ENCODE results near the gene PAFAH1B1.

PAFAH1B1 gene

GRCh38 chr17:2560658-2561057, 32.8 kb upstream of the PAFAH1B1 start:
- in situ Hi-C loops (cut with MboI; ENCODE audit: low pct_unique_long_range_greater_than_20kb, low sequenced_read_pairs, unreplicated experiment) = no loop called here
- no peak for TF ChIP-seq CTCF (IDR thresholded peaks at IDR 0.05; ENCODE audit: extremely low read depth, insufficient read depth, missing control alignments)
- DNase-seq (ENCODE audit: low spot score) = no peak

- in situ Hi-C loops (cut with MboI; ENCODE audit: low pct_unique_long_range_greater_than_20kb, low sequenced_read_pairs, unreplicated experiment) = no loop called here
- TF ChIP-seq CTCF (IDR thresholded peaks at IDR 0.05; ENCODE audit: extremely low read depth, insufficient read depth, missing control alignments) = no peak
- no peak for DNase-seq (ENCODE audit: low spot score)
Measured at GRCh38 chr17:2562162-2562858, 31.1 kb upstream of the PAFAH1B1 start.

GRCh38 chr17:2563061-2563460, 30.4 kb upstream of the PAFAH1B1 start:
- DNase-seq (ENCODE audit: low spot score) = no peak
- TF ChIP-seq CTCF (IDR thresholded peaks at IDR 0.05; ENCODE audit: extremely low read depth, insufficient read depth, missing control alignments) = no peak
- in situ Hi-C loops (cut with MboI; ENCODE audit: low pct_unique_long_range_greater_than_20kb, low sequenced_read_pairs, unreplicated experiment) = no loop called here

GRCh38 chr17:2563543-2563942, 29.9 kb upstream of the PAFAH1B1 start:
- DNase-seq (ENCODE audit: low spot score) = no peak

GRCh38 chr17:2564877-2565276, 28.6 kb upstream of the PAFAH1B1 start:
- DNase-seq (ENCODE audit: low spot score) = no peak
- no peak for TF ChIP-seq CTCF (IDR thresholded peaks at IDR 0.05; ENCODE audit: extremely low read depth, insufficient read depth, missing control alignments)
- in situ Hi-C loops (cut with MboI; ENCODE audit: low pct_unique_long_range_greater_than_20kb, low sequenced_read_pairs, unreplicated experiment) = no loop called here

More at GRCh38 chr17:2563543-2563942, 29.9 kb upstream of the PAFAH1B1 start:
- no peak for TF ChIP-seq CTCF (IDR thresholded peaks at IDR 0.05; ENCODE audit: extremely low read depth, insufficient read depth, missing control alignments)
- in situ Hi-C loops (cut with MboI; ENCODE audit: low pct_unique_long_range_greater_than_20kb, low sequenced_read_pairs, unreplicated experiment) = no loop called here

GRCh38 chr17:2566056-2566455, 27.4 kb upstream of the PAFAH1B1 start:
- no peak for DNase-seq (ENCODE audit: low spot score)
- in situ Hi-C loops (cut with MboI; ENCODE audit: low pct_unique_long_range_greater_than_20kb, low sequenced_read_pairs, unreplicated experiment) = no loop called here
- no peak for TF ChIP-seq CTCF (IDR thresholded peaks at IDR 0.05; ENCODE audit: extremely low read depth, insufficient read depth, missing control alignments)

All from GM13977 (cell line).